ENCODE results near the gene PRDM10.

GRCh38 chr11:130040281-130040940, 37.8 kb upstream of the PRDM10 start:
- TF ChIP-seq CTCF (IDR thresholded peaks at IDR 0.05) (no peak), POLR2AphosphoS5 (IDR thresholded peaks at IDR 0.05) (no peak)
